DND-41 (cell line): Measurements from ENCODE around the gene RBMS3.

Source experiments
- ATAC-seq: fragments of 200-7000 bp; cut with Tn5 transposase; 3 replicates; pipeline ENCODE4 v1.9.1; 2021; ENCODE audit warnings: low read depth; ENCODE audit not compliant: insufficient read depth
- DNase-seq: peaks from one replicate; pipeline ENCODE4 v3.0.0-alpha.2; 2020
- H2AFZ ChIP-seq: 2 replicates; pipeline ENCODE4 v1.6.0; 2012; ENCODE audit warnings: low read depth, low read length
- H3K27ac ChIP-seq: 2 replicates; pipeline ENCODE4 v1.5.1; 2012; ENCODE audit warnings: low read length, inconsistent platforms
- H3K27me3 ChIP-seq: fragments of 200-600 bp; sonication (generic); 2 replicates; pipeline ENCODE4 v1.6.0; 2012; ENCODE audit warnings: low read length, mild to moderate bottlenecking, inconsistent platforms; ENCODE audit not compliant: insufficient read depth, poor library complexity
- H3K36me3 ChIP-seq: 2 replicates; pipeline ENCODE4 v1.5.1; 2012; ENCODE audit warnings: low read length, inconsistent platforms; ENCODE audit not compliant: insufficient read depth
- H3K4me1 ChIP-seq: 2 replicates; pipeline ENCODE4 v1.5.1; 2012; ENCODE audit warnings: mild to moderate bottlenecking, low read length; ENCODE audit not compliant: insufficient read depth
- H3K4me2 ChIP-seq: 2 replicates; pipeline ENCODE4 v1.6.0; 2012; ENCODE audit warnings: mild to moderate bottlenecking, moderate library complexity, low read length, inconsistent platforms; ENCODE audit not compliant: insufficient read depth
- H3K4me3 ChIP-seq, 2 experiments: fragments of 200-600 bp in 1 of 2; shearing (Covaris generic) in 1 of 2; 2 replicates each; pipeline ENCODE4 v1.5.1; 2012 to 2016; ENCODE audit warnings: inconsistent platforms in 2 of 2, low read length in 2 of 2, mild to moderate bottlenecking in 2 of 2, low read depth in 1 of 2, moderate library complexity in 1 of 2
- H3K79me2 ChIP-seq: 2 replicates; pipeline ENCODE4 v1.6.0; 2012; ENCODE audit warnings: low read length, inconsistent platforms; ENCODE audit not compliant: insufficient read depth
- H3K9ac ChIP-seq: 2 replicates; pipeline ENCODE4 v1.6.0; 2012; ENCODE audit warnings: low read depth, mild to moderate bottlenecking, inconsistent platforms, low read length, moderate library complexity
- H3K9me3 ChIP-seq: 2 replicates; pipeline ENCODE4 v1.5.1; 2012; ENCODE audit warnings: low read length, moderate library complexity, mild to moderate bottlenecking, inconsistent platforms; ENCODE audit not compliant: insufficient read depth, severe bottlenecking
- H4K20me1 ChIP-seq: 2 replicates; pipeline ENCODE4 v1.6.0; 2012; ENCODE audit warnings: low read length; ENCODE audit not compliant: insufficient read depth
- CTCF ChIP-seq: IDR thresholded peaks from 2 replicates; pipeline ENCODE4 v1.5.1; 2012; ENCODE audit warnings: borderline replicate concordance, low read length, moderate library complexity, mild to moderate bottlenecking; ENCODE audit not compliant: poor library complexity, severe bottlenecking; ENCODE audit errors: extremely low read depth
- EZH2 ChIP-seq: IDR thresholded peaks from 3 replicates; pipeline ENCODE4 v1.6.1; 2012; ENCODE audit warnings: borderline replicate concordance, low read depth, mild to moderate bottlenecking, moderate library complexity, low read length, inconsistent platforms; ENCODE audit not compliant: severe bottlenecking

RBMS3 gene

GRCh38 chr3:29515451-29515850 lies 234.6 kb downstream of the RBMS3 start:
- Histone ChIP-seq H3K4me2 (no peak overlapping the region), H3K9ac (no peak overlapping the region), H2AFZ (no peak overlapping the region), H3K27ac (no peak overlapping the region), H3K36me3 (no peaks in the 10 kb centered on the region), H3K9me3 (no peaks in the 10 kb centered on the region), H4K20me1 (no peaks in the 10 kb centered on the region), H3K4me1 (peaks cover 7% of the 10 kb centered on the region; the same call in 1 of the 2 replicates), H3K4me3 (no peak overlapping the region), H3K27me3 (no peaks in the 10 kb centered on the region), H3K79me2 (no peaks in the 10 kb centered on the region)
- DNase-seq (no peak), ATAC-seq (no peak)
- no peak for TF ChIP-seq CTCF
- no peak for TF ChIP-seq EZH2

- H3K27me3 ChIP-seq: no peaks in the 10 kb centered on the region
- H3K9ac ChIP-seq: no peak overlapping the region
- no peaks in the 10 kb centered on the region for H3K36me3 ChIP-seq
- ATAC-seq: no peak
- H3K9me3 ChIP-seq: no peaks in the 10 kb centered on the region
- H4K20me1 ChIP-seq: no peaks in the 10 kb centered on the region
- H3K4me2 ChIP-seq: no peak overlapping the region
- H3K4me1 ChIP-seq: peaks cover 7% of the 10 kb centered on the region; the same call in 1 of the 2 replicates
- H3K27ac ChIP-seq: no peak overlapping the region
- TF ChIP-seq EZH2 (no peak), CTCF (no peak)
- DNase-seq: no peak
- H3K4me3 ChIP-seq: no peak overlapping the region
- no peak overlapping the region for H2AFZ ChIP-seq
- no peaks in the 10 kb centered on the region for H3K79me2 ChIP-seq
Measured at GRCh38 chr3:29516164-29516563, 235.3 kb downstream of the RBMS3 start.

GRCh38 chr3:29520764-29521163 lies 239.9 kb downstream of the RBMS3 start:
- H3K4me2 ChIP-seq: no peak overlapping the region
- H3K27ac ChIP-seq: no peak overlapping the region
- no peaks in the 10 kb centered on the region for H3K36me3 ChIP-seq
- TF ChIP-seq EZH2: no peak
- TF ChIP-seq CTCF: no peak
- H3K9me3 ChIP-seq: no peaks in the 10 kb centered on the region
- no peaks in the 10 kb centered on the region for H4K20me1 ChIP-seq
- no peak overlapping the region for H3K4me3 ChIP-seq
- H3K9ac ChIP-seq: no peak overlapping the region
- DNase-seq: no peak
- no peaks in the 10 kb centered on the region for H3K27me3 ChIP-seq
- peaks cover under 1% of the 10 kb centered on the region; the same call in 1 of the 2 replicates for H3K4me1 ChIP-seq
- no peak for ATAC-seq
- no peaks in the 10 kb centered on the region for H3K79me2 ChIP-seq
- H2AFZ ChIP-seq: no peak overlapping the region

- H3K9me3 ChIP-seq: no peaks in the 10 kb centered on the region
- H3K79me2 ChIP-seq: no peaks in the 10 kb centered on the region
- H3K27me3 ChIP-seq: no peaks in the 10 kb centered on the region
- H3K4me1 ChIP-seq: no peaks in the 10 kb centered on the region
- H4K20me1 ChIP-seq: no peaks in the 10 kb centered on the region
- no peak overlapping the region for H3K9ac ChIP-seq
- ATAC-seq (no peak), DNase-seq (no peak)
- H3K4me3 ChIP-seq: no peak overlapping the region
- TF ChIP-seq CTCF (no peak), EZH2 (no peak)
- no peak overlapping the region for H3K4me2 ChIP-seq
- no peak overlapping the region for H3K27ac ChIP-seq
- H3K36me3 ChIP-seq: no peaks in the 10 kb centered on the region
- H2AFZ ChIP-seq: no peak overlapping the region
Measured at GRCh38 chr3:29521293-29521692, 240.4 kb downstream of the RBMS3 start.
